Suprapubic skin (tissue), 4 donors: ENCODE results near the gene TMEM163. TPM values are rescaled to one million over a fixed set of nuclear protein-coding genes. Genes with fewer than 3 reads are reported as not detected.
"Not testable (repeated sequence)": the region's sequence is repeated elsewhere in the genome, so short reads cannot be mapped to it uniquely, and the experiment has no call there.

Experiments
- DNase-seq, 2 donors: peaks; one replicate each; pipeline ENCODE4 v3.0.0-alpha.2; 2019; ENCODE audit warnings: low spot score in 2 of 2
- H3K27ac ChIP-seq: fragments of 200-600 bp; sonication (generic); one replicate; pipeline ENCODE4 v1.5.1; 2019
- H3K27me3 ChIP-seq: fragments of 200-600 bp; sonication (generic); one replicate; pipeline ENCODE4 v1.5.1; 2019
- H3K36me3 ChIP-seq: fragments of 200-600 bp; sonication (generic); one replicate; pipeline ENCODE4 v1.5.1; 2019
- H3K4me1 ChIP-seq: fragments of 200-600 bp; sonication (generic); one replicate; pipeline ENCODE4 v1.5.1; 2019
- H3K4me3 ChIP-seq: fragments of 200-600 bp; sonication (generic); one replicate; pipeline ENCODE4 v1.5.1; 2019; ENCODE audit warnings: mild to moderate bottlenecking
- H3K9me3 ChIP-seq: fragments of 200-600 bp; sonication (generic); one replicate; pipeline ENCODE4 v1.5.1; 2019
- EP300 ChIP-seq: sonication (generic); formaldehyde crosslinking; IDR thresholded peaks from one replicate; pipeline ENCODE4 v1.6.1; 2017; ENCODE audit warnings: antibody characterized with exemption
- POLR2A ChIP-seq, 2 donors: fragments of 450-650 bp; IDR thresholded peaks; one replicate each; pipeline ENCODE4 v1.6.1; 2017; ENCODE audit warnings: antibody characterized with exemption in 2 of 2, mild to moderate bottlenecking in 2 of 2, moderate library complexity in 2 of 2
- POLR2AphosphoS5 ChIP-seq, 3 donors: sonication (generic); formaldehyde crosslinking; IDR thresholded peaks; one replicate each; pipeline ENCODE4 v1.6.1; 2017; ENCODE audit warnings: antibody characterized with exemption in 3 of 3
- WGBS: methylation state at CpG from one replicate; pipeline ENCODE4 v1.1.5; 2018; 5-methylcytosine and 5-hydroxymethylcytosine counted together
- total RNA-seq, 4 donors: library from RNA; depleted of rRNA; stranded (reverse); fragments of >200 nt; gene quantifications; one replicate each; pipeline ENCODE4 v1.1.0, GENCODE V29; 2016
- TF ChIP-seq, protein P1 (sequence below), 2 donors: fragments of 200-600 bp in 1 of 2; fragments of 450-650 bp in 1 of 2; sonication (generic) in 1 of 2; IDR thresholded peaks; one replicate each; pipeline ENCODE4 v1.5.1; 2016 to 2019; ENCODE audit warnings: antibody characterized with exemption in 2 of 2, mild to moderate bottlenecking in 1 of 2, moderate library complexity in 1 of 2

TMEM163 gene
- total RNA-seq, 4 donors from 2014 or later: 0.23 to 0.72 TPM; not detected in 2

DNA sequence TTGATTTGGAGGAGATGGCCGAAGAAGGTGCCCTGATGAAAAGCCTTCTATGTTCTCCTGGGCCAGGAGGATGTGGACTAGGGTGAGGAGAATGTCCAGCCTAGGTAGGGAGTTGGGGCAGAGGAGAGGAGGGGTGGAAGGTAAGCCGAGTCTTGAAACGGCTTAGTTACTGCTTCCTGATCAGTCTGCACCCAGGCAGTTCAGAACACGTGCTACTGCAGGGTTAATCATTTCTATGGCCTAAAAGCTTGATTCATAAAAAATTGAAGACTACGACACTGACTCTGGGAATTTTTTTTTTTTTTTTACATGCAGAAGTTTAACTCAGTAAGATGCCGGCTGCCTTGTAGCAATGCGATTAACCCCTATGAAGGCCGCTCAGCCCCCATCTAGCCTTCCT is 125.3 kb downstream of the TMEM163 start:
- peaks cover 25% of the 10 kb centered on the region for H3K9me3 ChIP-seq
- no peak overlapping the region for H3K27ac ChIP-seq
- WGBS: 85% methylated on average over 8 of the region's 8 CpGs
- H3K4me1 ChIP-seq: no peaks in the 10 kb centered on the region
- no peak overlapping the region for H3K4me3 ChIP-seq
- H3K36me3 ChIP-seq: no peaks in the 10 kb centered on the region
- H3K27me3 ChIP-seq: no peaks in the 10 kb centered on the region
- TF ChIP-seq, protein P1, sequence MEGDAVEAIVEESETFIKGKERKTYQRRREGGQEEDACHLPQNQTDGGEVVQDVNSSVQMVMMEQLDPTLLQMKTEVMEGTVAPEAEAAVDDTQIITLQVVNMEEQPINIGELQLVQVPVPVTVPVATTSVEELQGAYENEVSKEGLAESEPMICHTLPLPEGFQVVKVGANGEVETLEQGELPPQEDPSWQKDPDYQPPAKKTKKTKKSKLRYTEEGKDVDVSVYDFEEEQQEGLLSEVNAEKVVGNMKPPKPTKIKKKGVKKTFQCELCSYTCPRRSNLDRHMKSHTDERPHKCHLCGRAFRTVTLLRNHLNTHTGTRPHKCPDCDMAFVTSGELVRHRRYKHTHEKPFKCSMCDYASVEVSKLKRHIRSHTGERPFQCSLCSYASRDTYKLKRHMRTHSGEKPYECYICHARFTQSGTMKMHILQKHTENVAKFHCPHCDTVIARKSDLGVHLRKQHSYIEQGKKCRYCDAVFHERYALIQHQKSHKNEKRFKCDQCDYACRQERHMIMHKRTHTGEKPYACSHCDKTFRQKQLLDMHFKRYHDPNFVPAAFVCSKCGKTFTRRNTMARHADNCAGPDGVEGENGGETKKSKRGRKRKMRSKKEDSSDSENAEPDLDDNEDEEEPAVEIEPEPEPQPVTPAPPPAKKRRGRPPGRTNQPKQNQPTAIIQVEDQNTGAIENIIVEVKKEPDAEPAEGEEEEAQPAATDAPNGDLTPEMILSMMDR (IDR thresholded peaks at IDR 0.05): no peak
- TF ChIP-seq POLR2A (IDR thresholded peaks at IDR 0.05) (no peak), EP300 (no peak), POLR2AphosphoS5 (IDR thresholded peaks at IDR 0.05) (no peak)
- no peak for DNase-seq

DNA sequence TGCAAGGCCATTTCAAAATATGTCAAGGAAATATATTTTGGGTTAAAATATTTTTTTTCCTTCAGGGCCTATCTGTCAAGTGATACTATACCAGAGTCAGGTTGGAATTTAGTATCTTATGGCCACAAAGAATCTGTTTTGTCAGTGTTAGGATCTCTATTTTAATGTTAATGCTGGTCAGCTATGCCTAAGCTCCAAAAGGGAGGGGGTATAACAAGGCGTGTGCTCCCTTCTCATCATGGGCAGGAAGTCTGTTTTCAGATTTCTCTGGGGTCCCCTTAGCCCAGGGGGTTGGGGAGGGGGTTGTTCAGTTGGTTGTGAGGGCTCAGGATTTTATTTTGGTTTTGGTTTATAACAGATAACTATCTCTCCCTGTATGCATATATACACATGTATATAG is 126.4 kb downstream of the TMEM163 start:
- Histone ChIP-seq H3K4me3 (no peak overlapping the region), H3K27ac (no peak overlapping the region), H3K9me3 (peaks cover 25% of the 10 kb centered on the region), H3K27me3 (no peaks in the 10 kb centered on the region), H3K4me1 (no peaks in the 10 kb centered on the region), H3K36me3 (no peaks in the 10 kb centered on the region)
- DNase-seq: no peak
- TF ChIP-seq POLR2AphosphoS5 (IDR thresholded peaks at IDR 0.05) (no peak), EP300 (no peak), POLR2A (IDR thresholded peaks at IDR 0.05) (no peak)
- TF ChIP-seq, protein P1 (IDR thresholded peaks at IDR 0.05): no peak
- 44% methylated on average over 1 of the region's 1 CpG for WGBS

DNA sequence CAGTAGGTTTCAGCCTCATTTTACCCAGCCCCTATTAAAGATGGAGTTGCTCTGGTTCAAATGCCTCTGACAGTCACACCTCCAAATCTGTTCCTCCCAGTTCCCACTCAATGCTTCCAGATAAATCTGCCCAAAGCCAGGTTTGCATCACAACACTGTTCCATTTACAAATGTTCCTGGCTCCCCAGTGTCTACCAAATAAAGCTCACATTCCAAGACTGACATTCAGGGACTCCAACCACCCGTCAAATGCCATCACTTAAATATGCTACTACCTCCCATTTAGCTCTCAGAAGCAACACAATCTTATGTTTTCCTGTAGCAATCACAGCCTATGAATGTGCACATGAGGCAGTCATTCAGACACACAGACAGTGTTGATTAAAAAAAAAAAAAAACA is 127.3 kb downstream of the TMEM163 start:
- no peak overlapping the region for H3K4me3 ChIP-seq
- H3K27ac ChIP-seq: no peak overlapping the region
- H3K9me3 ChIP-seq: peaks cover 25% of the 10 kb centered on the region
- 68% methylated on average over 1 of the region's 1 CpG for WGBS
- DNase-seq: no peak
- H3K27me3 ChIP-seq: no peaks in the 10 kb centered on the region
- H3K4me1 ChIP-seq: no peaks in the 10 kb centered on the region
- TF ChIP-seq, protein P1 (IDR thresholded peaks at IDR 0.05): no peak
- TF ChIP-seq POLR2A (IDR thresholded peaks at IDR 0.05) (no peak), EP300 (no peak), POLR2AphosphoS5 (IDR thresholded peaks at IDR 0.05) (no peak)
- H3K36me3 ChIP-seq: no peaks in the 10 kb centered on the region

DNA sequence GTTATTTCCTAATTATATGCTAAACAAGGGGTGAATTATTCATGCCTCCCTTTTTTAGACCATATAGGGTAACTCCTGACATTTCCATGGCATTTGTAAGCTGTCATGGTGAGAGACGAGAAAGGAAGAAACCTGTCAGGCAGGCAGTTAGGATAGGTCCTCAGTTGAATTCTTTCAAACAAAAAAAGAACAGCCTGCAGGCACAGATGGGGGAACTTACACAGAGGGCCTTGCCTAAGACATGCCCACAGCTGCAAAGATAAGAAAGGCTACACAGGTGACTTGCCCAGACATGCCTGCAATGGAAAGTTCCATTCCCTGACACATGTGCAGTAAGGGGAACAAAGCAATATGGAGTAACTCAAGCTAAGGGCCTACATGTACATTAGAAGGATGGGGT is 128.1 kb downstream of the TMEM163 start:
- TF ChIP-seq, protein P1 (IDR thresholded peaks at IDR 0.05): no peak
- TF ChIP-seq EP300 (no peak), POLR2A (IDR thresholded peaks at IDR 0.05) (no peak), POLR2AphosphoS5 (IDR thresholded peaks at IDR 0.05) (no peak)

DNA sequence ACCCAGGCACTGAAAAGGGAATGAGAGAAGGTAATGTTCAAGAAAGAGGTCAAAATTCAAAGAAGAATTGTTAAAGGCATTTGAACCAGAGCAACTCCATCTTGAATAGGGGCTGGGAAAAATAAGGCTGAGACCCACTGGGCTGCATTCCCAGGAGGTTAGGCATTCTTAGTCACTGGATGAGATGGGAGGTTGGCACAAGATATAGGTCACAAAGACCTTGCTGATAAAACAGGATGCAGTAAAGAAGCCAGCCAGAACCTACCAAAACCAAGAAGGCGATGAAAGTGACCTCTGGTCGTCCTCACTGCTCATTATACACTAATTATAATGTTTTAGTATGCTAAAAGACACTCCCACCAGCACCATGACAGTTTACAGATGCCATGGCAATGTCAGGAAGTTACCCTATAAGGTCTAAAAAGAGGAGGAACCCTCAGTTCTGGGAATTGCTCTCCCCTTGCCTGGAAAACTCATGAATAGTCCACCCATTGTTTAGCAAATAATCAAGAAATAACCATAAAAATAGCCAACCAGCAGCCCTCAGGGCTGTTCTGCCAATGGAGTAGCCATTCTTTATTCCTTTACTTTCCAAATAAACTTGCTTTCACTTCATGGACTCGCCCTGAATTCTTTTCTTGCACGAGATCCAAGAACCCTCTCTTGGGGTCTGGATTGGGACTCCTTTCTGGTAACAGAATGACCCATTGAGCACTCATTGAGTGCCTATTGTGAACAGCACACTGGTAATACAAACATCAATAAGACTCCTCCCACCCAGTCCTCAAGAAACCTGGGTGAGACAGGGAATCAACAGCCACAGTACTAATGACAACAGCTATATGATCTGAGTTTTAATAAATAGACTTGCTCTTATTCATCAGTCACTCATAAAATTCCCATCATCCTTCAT is 129.4 kb downstream of the TMEM163 start:
- H3K4me3 ChIP-seq, DNase-seq, H3K27me3 ChIP-seq, H3K36me3 ChIP-seq, H3K4me1 ChIP-seq, H3K27ac ChIP-seq: not testable (repeated sequence)
- peaks cover 25% of the 10 kb centered on the region for H3K9me3 ChIP-seq
- WGBS: 70% methylated on average over 4 of the region's 4 CpGs

More for the DNA sequence above, 128.1 kb downstream of the TMEM163 start:
- H3K27me3 ChIP-seq: no peaks in the 10 kb centered on the region
- H3K9me3 ChIP-seq: peaks cover 25% of the 10 kb centered on the region
- WGBS: 65% methylated on average over 1 of the region's 1 CpG
- H3K4me1 ChIP-seq: no peaks in the 10 kb centered on the region
- H3K36me3 ChIP-seq: no peaks in the 10 kb centered on the region
- H3K27ac ChIP-seq: no peak overlapping the region
- no peak for DNase-seq
- H3K4me3 ChIP-seq: no peak overlapping the region
